GM21423 (cell line): ENCODE measurements around the gene TINCR.

Source experiments
- ATAC-seq: cut with Tn5 transposase; IDR thresholded peaks from one replicate; pipeline ENCODE4 v1.9.1; 2021; ENCODE audit warnings: mild to moderate bottlenecking, moderate library complexity; ENCODE audit not compliant: unreplicated experiment

TINCR gene

GRCh38 chr19:5590151-5590864, 22.6 kb upstream of the TINCR start:
- ATAC-seq: no peak

DNA sequence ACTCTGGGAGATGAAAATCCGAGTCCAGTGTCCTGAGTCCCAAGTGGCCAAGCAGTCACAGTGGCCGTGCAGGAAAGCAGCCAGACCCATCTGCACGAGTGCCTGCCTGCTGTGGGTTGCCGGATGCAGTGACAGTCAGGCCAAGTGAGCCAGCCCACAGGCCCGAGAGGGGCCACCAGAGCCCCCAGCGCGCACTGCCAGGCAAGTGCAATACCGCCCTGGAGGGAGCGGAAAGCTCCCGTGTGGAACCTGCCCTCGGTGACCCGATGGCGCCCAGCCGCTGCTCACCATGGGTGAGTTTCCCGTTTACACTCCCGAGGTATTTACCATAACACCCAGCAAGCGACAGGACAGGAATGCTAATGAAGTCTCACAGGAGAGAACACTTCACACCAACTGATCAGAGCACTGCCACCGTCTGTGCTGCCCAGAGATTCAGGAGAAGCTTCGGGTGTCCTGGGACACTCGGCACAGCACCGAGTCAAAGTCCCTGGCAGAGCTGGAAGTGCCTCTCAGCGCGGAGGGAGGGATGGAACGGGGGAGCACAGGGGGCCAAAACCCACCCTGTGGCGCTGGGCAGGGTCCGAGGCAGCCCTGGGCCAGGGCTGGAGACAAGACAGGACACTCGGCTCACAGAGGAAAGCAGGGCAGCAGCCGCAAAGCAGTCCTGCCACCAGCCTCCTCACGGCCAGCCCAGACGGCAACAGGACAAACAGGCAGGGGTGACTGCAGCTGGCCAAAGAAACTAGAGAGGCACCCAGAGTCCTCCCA, 21.3 kb upstream of the TINCR start:
- ATAC-seq: no peak

DNA sequence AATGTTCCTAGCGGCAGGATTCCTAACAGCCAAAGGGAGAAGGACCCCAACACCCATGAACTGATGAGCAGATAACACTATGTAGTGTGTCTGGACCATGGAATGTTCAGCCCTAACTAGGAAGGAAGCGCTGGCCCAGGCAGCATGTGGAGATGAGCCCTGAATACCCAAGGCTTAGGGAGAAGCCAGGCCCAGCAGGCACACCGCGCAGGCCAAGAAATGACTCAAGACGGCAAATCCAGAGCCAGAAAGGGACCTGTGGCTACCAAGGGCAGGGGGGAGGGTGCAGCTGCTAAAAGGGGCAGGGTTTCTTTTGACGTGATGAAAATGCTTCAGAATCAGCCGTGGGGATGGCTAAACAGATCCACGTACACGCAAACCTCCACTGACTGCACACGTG, 20.7 kb upstream of the TINCR start:
- no peak for ATAC-seq

DNA sequence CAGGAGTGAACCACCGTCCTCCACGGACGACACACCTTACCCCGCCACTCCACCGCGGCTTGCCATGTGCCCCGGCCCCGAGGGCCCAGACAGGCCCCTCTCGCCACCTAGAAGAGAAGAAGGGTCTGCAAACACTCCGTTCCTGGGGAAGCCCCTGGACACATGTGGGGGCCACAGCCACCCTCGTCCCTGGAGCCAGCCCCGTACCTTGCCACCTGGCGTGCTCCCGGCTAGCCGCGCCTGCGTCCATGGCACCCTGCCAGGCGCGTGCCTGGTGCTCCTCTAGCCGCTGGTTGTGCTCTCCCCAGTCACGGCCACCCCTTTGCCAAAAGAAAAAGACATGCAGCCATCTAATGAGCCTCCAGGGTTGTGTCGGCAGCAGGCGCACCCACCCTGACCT, 19.9 kb upstream of the TINCR start:
- ATAC-seq: no peak

DNA sequence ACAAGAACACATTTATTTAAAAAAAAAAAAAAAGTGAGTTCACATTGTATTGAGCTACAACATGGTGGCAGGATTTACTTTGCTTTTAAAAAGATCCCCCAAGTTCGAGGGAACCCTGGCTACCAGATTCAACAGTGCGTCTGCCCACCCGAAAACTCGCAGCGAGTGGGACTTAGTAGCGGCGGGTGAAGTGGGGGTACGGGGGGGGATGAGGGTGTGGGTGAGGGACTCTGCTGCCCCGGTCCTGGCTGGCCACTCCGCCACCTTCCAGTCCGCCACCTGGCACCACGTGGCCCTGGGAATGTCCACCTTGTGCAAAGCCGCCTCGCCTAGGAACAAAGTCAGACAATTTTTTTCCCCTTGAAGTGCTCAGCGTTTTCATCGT, 19.3 kb upstream of the TINCR start:
- no peak for ATAC-seq

GRCh38 chr19:5586300-5587070, 18.7 kb upstream of the TINCR start:
- ATAC-seq: no peak

- ATAC-seq: no peak
Observed at GRCh38 chr19:5585461-5586299, 17.9 kb upstream of the TINCR start.

DNA sequence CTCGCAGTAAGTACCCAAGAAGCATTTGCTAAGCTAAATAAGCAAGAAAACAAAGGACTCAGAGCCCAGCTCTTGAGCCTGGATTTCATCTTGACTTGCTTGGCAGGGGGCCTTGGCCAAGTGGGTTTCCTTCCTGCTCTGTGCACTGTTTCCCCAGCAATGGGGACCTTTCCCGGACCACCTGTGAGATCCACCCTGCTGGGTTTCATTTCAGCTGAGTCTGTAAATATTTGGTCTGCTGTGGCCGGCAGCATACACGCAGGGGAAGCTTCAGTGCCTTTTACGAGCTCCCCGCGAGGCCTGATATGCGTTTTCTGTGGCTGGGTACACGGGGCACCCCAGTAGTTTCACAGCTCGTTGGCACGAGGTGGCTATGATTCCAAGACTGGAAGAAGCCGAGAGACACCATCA, 12.4 kb upstream of the TINCR start:
- no peak for ATAC-seq

- no peak for ATAC-seq
Observed at GRCh38 chr19:5579697-5580096, 11.9 kb upstream of the TINCR start.

DNA sequence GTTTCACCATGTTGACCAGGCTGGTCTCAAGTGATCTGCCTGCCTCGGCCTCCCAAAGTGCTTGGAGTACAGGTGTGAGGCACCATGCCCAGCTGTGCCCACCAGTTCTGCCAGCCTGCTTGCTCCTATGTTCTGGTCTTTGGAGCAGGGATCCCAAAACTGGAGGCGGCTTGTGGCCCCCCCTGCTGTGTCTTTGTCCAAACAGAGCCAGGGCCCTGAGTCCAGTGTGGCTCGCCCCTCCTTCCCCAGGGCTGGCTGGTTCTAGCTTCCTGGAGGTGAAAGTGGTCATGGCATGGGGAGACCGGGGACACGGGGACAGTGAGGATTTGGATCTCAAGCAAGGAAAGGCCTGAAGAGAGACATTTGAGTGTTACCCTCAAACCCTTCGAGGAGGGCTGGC, 11.5 kb upstream of the TINCR start:
- ATAC-seq: no peak

- no peak for ATAC-seq
Observed at GRCh38 chr19:5578097-5578846, 10.5 kb upstream of the TINCR start.

- no peak for ATAC-seq
Observed at GRCh38 chr19:5575590-5575989, 7.8 kb upstream of the TINCR start.

DNA sequence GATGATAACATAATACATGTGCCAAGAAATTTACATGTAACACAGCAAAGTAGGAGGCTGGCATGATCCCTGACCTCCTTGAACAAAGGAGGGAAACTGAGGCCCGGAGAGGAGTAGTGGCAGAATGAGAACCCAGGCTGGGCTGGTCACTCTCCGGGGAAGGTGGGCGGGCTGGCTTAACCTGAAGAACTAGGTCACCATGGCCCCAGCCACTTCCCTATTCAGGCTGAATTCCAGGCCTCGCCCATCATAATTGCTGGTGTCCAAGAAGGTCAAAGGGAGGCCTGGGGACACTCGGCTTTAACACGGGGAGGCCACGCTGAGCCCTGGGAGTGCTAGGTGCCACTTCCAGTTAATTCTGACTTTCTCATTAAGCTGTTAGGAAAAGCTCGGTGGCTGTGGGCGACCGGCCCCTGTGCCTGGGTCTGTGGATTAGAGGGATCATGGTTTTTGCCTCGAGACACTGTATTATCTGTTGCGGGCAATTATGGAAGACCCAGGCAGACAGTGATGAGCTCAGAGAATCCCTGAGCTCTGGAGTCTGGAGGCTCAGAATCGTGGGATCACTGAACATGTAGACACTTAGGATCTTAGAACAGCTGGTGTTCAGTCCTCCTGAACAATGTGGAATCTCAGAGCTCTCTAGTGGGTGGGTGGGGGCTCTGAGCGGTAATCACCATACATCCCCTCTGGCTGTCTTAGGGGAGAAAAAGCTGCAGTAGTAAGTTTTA, 5.0 kb upstream of the TINCR start:
- ATAC-seq: no peak

DNA sequence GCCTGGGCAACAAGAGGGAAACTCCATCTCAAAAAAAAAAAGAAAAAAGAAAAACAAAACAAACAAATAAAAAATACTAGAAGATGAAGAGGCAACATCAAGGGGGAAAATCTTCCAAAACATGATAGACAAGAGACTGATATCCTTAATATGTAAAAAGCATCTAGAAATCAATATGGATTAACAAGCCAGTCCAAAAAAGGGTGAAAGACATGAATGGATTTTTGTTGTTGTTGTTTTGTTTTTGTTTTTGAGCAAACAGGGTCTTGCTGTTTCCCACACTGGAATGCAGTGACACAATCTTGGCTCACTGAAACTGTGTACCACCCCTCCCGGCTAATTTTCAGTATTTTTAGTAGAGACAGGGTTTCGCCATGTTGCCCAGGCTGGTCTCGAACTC, 4.0 kb upstream of the TINCR start:
- no peak for ATAC-seq

- no peak for ATAC-seq
Observed at GRCh38 chr19:5567970-5568407, 236 bp upstream of the TINCR start.

- ATAC-seq: no peak
Observed at GRCh38 chr19:5564930-5565329, 2.8 kb downstream of the TINCR start.

- no peak for ATAC-seq
Observed at GRCh38 chr19:5563935-5564612, 3.7 kb downstream of the TINCR start.

DNA sequence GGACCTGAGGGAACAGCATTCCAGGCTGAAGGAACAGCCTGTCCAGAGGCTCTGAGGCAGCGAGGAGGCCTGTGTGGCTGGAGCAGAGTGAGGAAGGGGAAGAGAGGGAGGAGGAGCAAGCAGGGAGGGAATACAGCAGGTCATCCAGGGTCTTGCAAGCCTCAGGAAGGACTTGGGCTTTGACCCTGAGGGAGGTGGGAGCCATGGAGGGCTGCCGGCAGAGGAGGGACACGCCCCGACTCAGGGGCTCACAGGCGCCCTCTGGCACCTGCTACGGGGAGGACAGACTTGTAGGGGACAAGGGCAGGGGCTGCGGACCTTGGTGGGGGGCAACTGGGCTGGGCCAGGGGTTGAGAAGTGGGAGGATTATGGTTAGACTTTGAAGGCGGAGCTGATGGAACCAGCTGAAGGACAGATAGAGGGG, 4.7 kb downstream of the TINCR start:
- no peak for ATAC-seq

DNA sequence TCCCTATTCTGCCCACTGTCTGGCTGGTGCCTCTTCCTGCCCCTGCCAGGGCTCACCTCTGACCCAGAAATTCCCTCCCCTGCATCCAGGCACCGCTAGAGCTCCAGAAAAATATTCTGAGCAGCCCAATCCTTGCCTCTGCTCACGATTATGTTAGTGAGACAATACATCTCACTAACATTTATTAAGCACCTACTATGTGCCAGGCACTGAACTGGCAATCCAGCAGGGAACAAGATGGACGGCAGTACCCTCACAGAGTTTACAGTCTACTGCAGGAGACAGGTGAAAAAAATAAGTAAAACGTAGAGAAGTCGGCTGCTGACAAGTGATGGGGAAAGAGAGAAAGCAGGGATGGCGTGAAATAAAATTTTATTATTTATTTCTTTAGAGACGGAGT, 5.5 kb downstream of the TINCR start:
- ATAC-seq: no peak
